ENCODE data around the gene ARL5C.

The ARL5C gene

DNA sequence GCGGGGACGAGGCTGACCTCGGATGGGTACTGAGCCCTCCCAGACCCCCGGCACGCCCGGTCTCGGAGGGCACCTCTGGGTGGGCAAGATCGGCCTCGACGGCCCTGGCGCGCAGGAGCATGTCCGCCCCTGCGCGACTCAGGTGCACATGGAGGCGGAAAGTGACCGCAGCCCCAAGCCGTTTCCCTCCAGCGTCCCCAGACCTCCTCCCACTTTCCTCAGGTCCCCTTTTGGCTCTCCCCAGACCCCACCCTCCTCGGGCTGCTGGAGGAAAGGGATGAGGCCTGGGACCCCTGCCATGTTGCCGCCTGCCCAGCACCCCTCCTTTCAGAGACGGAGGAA, 44.1 kb upstream of the ARL5C start:
- peaks cover 22% of the 10 kb centered on the region for H3K27me3 ChIP-seq (ENCODE audit: low read depth, low read length)
- TF ChIP-seq CTCF (IDR thresholded peaks at IDR 0.05; ENCODE audit: low read depth, low read length) (no peak), EZH2phosphoT487 (IDR thresholded peaks at IDR 0.05; ENCODE audit: low read depth) (no peak)
- no peaks in the 10 kb centered on the region for H3K79me2 ChIP-seq (ENCODE audit: low read length)
- no peaks in the 10 kb centered on the region for H3K9me3 ChIP-seq (ENCODE audit: insufficient read depth, low read length)
- H3K4me2 ChIP-seq (ENCODE audit: low read length) = peak overlapping the region; percentile 73
- H4K20me1 ChIP-seq (ENCODE audit: insufficient read depth, low read length) = no peaks in the 10 kb centered on the region
- peak overlapping the region; percentile 34; the same call in 1 of the 2 replicates for H3K9ac ChIP-seq (ENCODE audit: low read length)
- H3K27ac ChIP-seq (ENCODE audit: low read length) = no peak overlapping the region
- peak overlapping the region; percentile 8 for H2AFZ ChIP-seq (ENCODE audit: low read depth, low read length)
- peaks cover under 1% of the 10 kb centered on the region for H3K36me3 ChIP-seq (replicated peaks; ENCODE audit: low read depth, low read length)
- peaks cover 21% of the 10 kb centered on the region for H3K4me1 ChIP-seq (ENCODE audit: low read length)
- H3K4me3 ChIP-seq (ENCODE audit: low read length) = peak overlapping the region; percentile 77

DNA sequence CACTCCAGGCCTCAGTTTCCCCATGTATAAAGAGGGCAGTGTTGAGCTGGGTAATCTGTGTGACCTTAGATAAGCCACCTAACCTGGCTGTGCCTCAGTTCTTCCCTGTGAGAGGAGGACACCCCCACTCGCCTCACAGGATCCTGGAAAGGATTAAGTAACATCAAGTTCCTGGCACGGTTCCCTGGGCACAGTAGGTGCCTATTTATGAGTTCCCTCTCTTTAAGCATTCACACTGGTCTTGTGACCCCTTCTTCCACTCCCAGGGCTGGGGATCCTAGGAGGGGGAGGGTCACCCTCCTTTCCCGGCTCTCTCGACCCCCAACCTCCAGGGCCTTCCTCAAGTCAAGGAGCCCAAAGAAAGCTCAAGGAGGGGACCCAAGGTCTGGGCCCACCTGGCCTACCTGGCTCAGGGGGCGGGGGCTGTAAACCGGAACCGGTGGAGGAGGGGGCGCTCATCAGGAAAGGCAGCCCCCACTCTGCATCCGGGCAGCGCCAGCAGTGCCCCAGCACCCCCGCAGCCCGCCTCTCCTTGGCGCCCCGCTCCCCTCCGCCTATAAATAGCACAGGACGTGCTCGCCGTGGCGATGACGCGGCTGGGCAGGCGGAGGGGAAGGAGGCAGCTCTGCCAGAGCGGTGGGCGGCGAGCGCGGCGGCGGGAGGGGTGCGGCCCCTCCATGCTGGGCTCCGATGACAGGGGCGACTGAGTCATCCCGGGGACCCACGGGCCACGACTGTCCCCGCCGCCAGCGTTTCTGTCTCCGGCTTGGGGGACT, 43.5 kb upstream of the ARL5C start:
- Histone ChIP-seq H3K4me3 (ENCODE audit: low read length) (peak overlapping the region; percentile 77), H3K9ac (ENCODE audit: low read length) (peak overlapping the region; percentile 34; the same call in 1 of the 2 replicates), H3K4me2 (ENCODE audit: low read length) (peak overlapping the region; percentile 73)

GRCh38 chr17:39208893-39209292, 42.9 kb upstream of the ARL5C start:
- H3K27ac ChIP-seq (ENCODE audit: low read length) = no peak overlapping the region

More for the DNA sequence above, 43.5 kb upstream of the ARL5C start:
- Histone ChIP-seq H2AFZ (ENCODE audit: low read depth, low read length) (peak overlapping the region; percentile 8), H4K20me1 (ENCODE audit: insufficient read depth, low read length) (no peaks in the 10 kb centered on the region), H3K27ac (ENCODE audit: low read length) (no peak overlapping the region), H3K9me3 (ENCODE audit: insufficient read depth, low read length) (no peaks in the 10 kb centered on the region), H3K79me2 (ENCODE audit: low read length) (no peaks in the 10 kb centered on the region), H3K36me3 (replicated peaks; ENCODE audit: low read depth, low read length) (peaks cover 6% of the 10 kb centered on the region), H3K27me3 (ENCODE audit: low read depth, low read length) (peaks cover 22% of the 10 kb centered on the region), H3K4me1 (ENCODE audit: low read length) (peaks cover 21% of the 10 kb centered on the region)
- TF ChIP-seq CTCF (IDR thresholded peaks at IDR 0.05; ENCODE audit: low read depth, low read length) = no peak
- TF ChIP-seq EZH2phosphoT487 (IDR thresholded peaks at IDR 0.05; ENCODE audit: low read depth) = no peak

More at GRCh38 chr17:39208893-39209292, 42.9 kb upstream of the ARL5C start:
- no peak for TF ChIP-seq EZH2phosphoT487 (IDR thresholded peaks at IDR 0.05; ENCODE audit: low read depth)
- no peak for TF ChIP-seq CTCF (IDR thresholded peaks at IDR 0.05; ENCODE audit: low read depth, low read length)
- peaks cover 12% of the 10 kb centered on the region for H3K36me3 ChIP-seq (replicated peaks; ENCODE audit: low read depth, low read length)
- H3K27me3 ChIP-seq (ENCODE audit: low read depth, low read length) = peaks cover 22% of the 10 kb centered on the region
- peak overlapping the region; percentile 73 for H3K4me2 ChIP-seq (ENCODE audit: low read length)
- H3K4me3 ChIP-seq (ENCODE audit: low read length) = peak overlapping the region; percentile 77
- peaks cover 21% of the 10 kb centered on the region for H3K4me1 ChIP-seq (ENCODE audit: low read length)
- peak overlapping the region; percentile 34; the same call in 1 of the 2 replicates for H3K9ac ChIP-seq (ENCODE audit: low read length)
- H2AFZ ChIP-seq (ENCODE audit: low read depth, low read length) = no peak overlapping the region; the same call in 1 of the 2 replicates
- H3K79me2 ChIP-seq (ENCODE audit: low read length) = no peaks in the 10 kb centered on the region
- H3K9me3 ChIP-seq (ENCODE audit: insufficient read depth, low read length) = no peaks in the 10 kb centered on the region
- H4K20me1 ChIP-seq (ENCODE audit: insufficient read depth, low read length) = peaks cover 6% of the 10 kb centered on the region; the same call in 1 of the 2 replicates

Measured in OCI-LY3 (cell line).